SK-N-SH (cell line): ENCODE data around the gene CHCHD6. TPM values are rescaled to one million over a fixed set of nuclear protein-coding genes. Genes with fewer than 3 reads are reported as not detected.

Experiments used
- CTCF ChIA-PET: fragments of 300-600, 350-600 bp; formaldehyde crosslinking; extraction: SDS; loops from one replicate; lab custom pipeline; 2021; lab: Yijun Ruan, JAX
- POLR2A ChIA-PET: fragments of 350-600 bp; sonication (Branson Sonifier 250); formaldehyde crosslinking; extraction: SDS; loops from one replicate; lab custom pipeline; 2020; ENCODE audit warnings: antibody characterized with exemption, inconsistent platforms; lab: Yijun Ruan, JAX
- DNase-seq: peaks from one replicate; pipeline ENCODE4 v3.0.0; 2012
- H2AFZ ChIP-seq: fragments of 200-600 bp; sonication (generic); 2 replicates; pipeline ENCODE4 v1.8.1; 2016; ENCODE audit warnings: antibody characterized with exemption, mild to moderate bottlenecking, low read depth
- H3F3A ChIP-seq: fragments of 200-600 bp; sonication (generic); replicated peaks from 2 replicates; pipeline ENCODE3; 2016; ENCODE audit warnings: antibody characterized with exemption, mild to moderate bottlenecking; ENCODE audit not compliant: insufficient read depth
- H3K27ac ChIP-seq, 2 experiments: fragments of 200-500 bp in 1 of 2; fragments of 200-600 bp in 1 of 2; sonication (Bioruptor generic) in 1 of 2; sonication (generic), shearing (Covaris generic) in 1 of 2; 2 replicates each; pipeline versions ENCODE4 v1.5.1 to v1.6.1; 2014 to 2016; ENCODE audit warnings: low read depth in 2 of 2, inconsistent platforms in 1 of 2, low read length in 1 of 2, mild to moderate bottlenecking in 1 of 2, mixed read lengths in 1 of 2
- H3K27me3 ChIP-seq: fragments of 200-600 bp; sonication (generic), shearing (Covaris generic); 2 replicates; pipeline ENCODE4 v1.6.1; 2016; ENCODE audit warnings: mixed run types; ENCODE audit not compliant: insufficient read depth
- H3K36me3 ChIP-seq, 2 experiments: fragments of 200-500 bp in 1 of 2; fragments of 200-600 bp in 1 of 2; sonication (Bioruptor generic) in 1 of 2; sonication (generic) in 1 of 2; replicated peaks in 1 of 2; 2 replicates each; pipeline versions ENCODE3 to v1.5.1; 2014 to 2016; ENCODE audit warnings: low read length in 1 of 2, mild to moderate bottlenecking in 1 of 2; ENCODE audit not compliant: insufficient read depth in 2 of 2, control insufficient read depth in 1 of 2
- H3K4me1 ChIP-seq, 2 experiments: fragments of 200-500 bp in 1 of 2; fragments of 200-600 bp in 1 of 2; sonication (Bioruptor generic) in 1 of 2; sonication (generic), shearing (Covaris generic) in 1 of 2; 2 replicates each; pipeline versions ENCODE4 v1.5.1 to v1.6.1; 2014 to 2016; ENCODE audit warnings: low read depth in 1 of 2, low read length in 1 of 2, mixed run types in 1 of 2; ENCODE audit not compliant: insufficient read depth in 2 of 2, control insufficient read depth in 1 of 2
- H3K4me2 ChIP-seq: fragments of 200-600 bp; sonication (generic), shearing (Covaris generic); 2 replicates; pipeline ENCODE4 v1.6.1; 2017; ENCODE audit warnings: mixed run types
- H3K4me3 ChIP-seq, 2 experiments: fragments of 200-500 bp in 1 of 2; fragments of 200-600 bp in 1 of 2; sonication (Bioruptor generic) in 1 of 2; sonication (generic), shearing (Covaris generic) in 1 of 2; 2 replicates each; pipeline versions ENCODE4 v1.5.1 to v1.8.1; 2014 to 2016; ENCODE audit warnings: low read depth in 2 of 2, inconsistent platforms in 1 of 2, low read length in 1 of 2, mild to moderate bottlenecking in 1 of 2, mixed read lengths in 1 of 2, moderate library complexity in 1 of 2
- H3K79me2 ChIP-seq: fragments of 200-600 bp; sonication (generic); 2 replicates; pipeline ENCODE4 v1.8.1; 2017; ENCODE audit warnings: mild to moderate bottlenecking; ENCODE audit not compliant: insufficient read depth
- H3K9ac ChIP-seq: fragments of 200-600 bp; sonication (generic); 2 replicates; pipeline ENCODE4 v1.6.1; 2017; ENCODE audit warnings: mixed run types
- H3K9me2 ChIP-seq: fragments of 200-600 bp; sonication (generic); 2 replicates; pipeline ENCODE4 v1.6.1; 2017; ENCODE audit warnings: mixed run types
- H3K9me3 ChIP-seq: fragments of 200-600 bp; sonication (generic); 2 replicates; pipeline ENCODE4 v1.6.1; 2017; ENCODE audit warnings: mixed run types, mild to moderate bottlenecking, moderate library complexity
- H4K20me1 ChIP-seq: fragments of 200-600 bp; sonication (generic); 2 replicates; pipeline ENCODE4 v1.6.1; 2017; ENCODE audit warnings: mild to moderate bottlenecking, mixed run types; ENCODE audit not compliant: insufficient read depth
- CHD2 ChIP-seq: fragments of 150-350 bp; IDR thresholded peaks from 2 replicates; pipeline ENCODE4 v1.6.1; 2018; ENCODE audit warnings: low read length; ENCODE audit not compliant: partially characterized antibody
- EZH2phosphoT487 ChIP-seq: fragments of 200-600 bp; sonication (generic); IDR thresholded peaks from 2 replicates; pipeline ENCODE4 v1.6.1; 2017; ENCODE audit warnings: low read depth, mixed run types, mild to moderate bottlenecking, antibody characterized with exemption, moderate library complexity, borderline replicate concordance
- FOSL2 ChIP-seq: IDR thresholded peaks from 2 replicates; pipeline ENCODE4 v1.4.0; 2012; ENCODE audit warnings: low read depth, mild to moderate bottlenecking, moderate library complexity, borderline replicate concordance
- GATA2 ChIP-seq: sonication (generic); formaldehyde crosslinking; IDR thresholded peaks from 2 replicates; pipeline ENCODE4 v1.5.0; 2020; ENCODE audit warnings: mild to moderate bottlenecking, missing genetic modification reagents
- IRF3 ChIP-seq: fragments of 150-350 bp; IDR thresholded peaks from 2 replicates; pipeline ENCODE4 v1.6.1; 2016; ENCODE audit warnings: mild to moderate bottlenecking, low read depth, low read length
- PBX3 ChIP-seq: IDR thresholded peaks from 2 replicates; pipeline ENCODE4; 2012
- RAD21 ChIP-seq: IDR thresholded peaks from 2 replicates; pipeline ENCODE4 v1.6.1; 2012; ENCODE audit warnings: mild to moderate bottlenecking, low read length
- SMC3 ChIP-seq: IDR thresholded peaks from 2 replicates; pipeline ENCODE4 v1.6.1; 2012; ENCODE audit warnings: low read depth, low read length, improper control_type of control experiment
- TCF12 ChIP-seq: IDR thresholded peaks from 2 replicates; pipeline ENCODE4 v1.4.0; 2012
- USF1 ChIP-seq: IDR thresholded peaks from 2 replicates; pipeline ENCODE4 v1.4.0; 2012; ENCODE audit warnings: low read depth, borderline replicate concordance
- YY1 ChIP-seq: IDR thresholded peaks from 2 replicates; pipeline ENCODE4 v1.4.0; 2012; ENCODE audit warnings: low read depth, mild to moderate bottlenecking
- WGBS: methylation state at CpG from one replicate; pipeline ENCODE4 v1.1.6; 2017; ENCODE audit warnings: low lambda C conversion rate; 5-methylcytosine and 5-hydroxymethylcytosine counted together
- polyA plus RNA-seq, 3 experiments: library from polyadenylated mRNA; depleted of rRNA; stranded (reverse); fragments of >200 nt; gene quantifications; 2 replicates each; pipeline ENCODE4 v1.2.3, GENCODE V29; 2012

Gene CHCHD6
- polyA plus RNA-seq, 1 of the 3 experiments (the other 2 are of a cell fraction): 42.5 TPM

GRCh38 chr3:126954141-126954842, 250.3 kb downstream of the CHCHD6 start:
- POLR2A ChIA-PET: no interaction called here

More at GRCh38 chr3:126954141-126954842, 250.3 kb downstream of the CHCHD6 start:
- Histone ChIP-seq H3K27me3 (no peaks in the 10 kb centered on the region), H3K9me3 (no peaks in the 10 kb centered on the region), H3K4me1 (peaks cover 0 to 15% of the 10 kb centered on the region in 2 experiments; a peak in 1 of 4 replicates), H3F3A (no peaks in the 10 kb centered on the region), H3K79me2 (no peaks in the 10 kb centered on the region), H4K20me1 (no peaks in the 10 kb centered on the region), H3K36me3 (no peaks in the 10 kb centered on the region), H2AFZ (no peak overlapping the region), H3K9me2 (no peaks in the 10 kb centered on the region), H3K9ac (no peak overlapping the region), H3K27ac (no peak overlapping the region), H3K4me3 (no peak overlapping the region), H3K4me2 (no peak overlapping the region)
- CTCF ChIA-PET: interaction anchor here (0.6 to 1.3 kb wide), 3 partner anchors 17 to 275 kb away, joined by 3 to 4 read pairs (median 3); partner anchors contain the start of gene PLXNA1
- DNase-seq: no peak
- no peak for TF ChIP-seq RAD21
- no peak for TF ChIP-seq YY1
- TF ChIP-seq EZH2phosphoT487: no peak
- no peak for TF ChIP-seq CHD2
- no peak for TF ChIP-seq USF1
- no peak for TF ChIP-seq FOSL2
- no peak for TF ChIP-seq IRF3
- no peak for TF ChIP-seq PBX3
- no peak for TF ChIP-seq GATA2
- no peak for TF ChIP-seq TCF12
- no peak for TF ChIP-seq SMC3
- WGBS: 85% methylated on average over 6 of the region's 10 CpGs
